Stimulated activated CD4-positive, alpha-beta T cell treated with anti-CD3 and anti-CD28 coated beads, Interleukin-1b, Interleukin-23, amount 100 ng/mL, for 24 hours (primary cell): ENCODE results near the gene PHYKPL.

Experiments used
- DNase-seq, 4 experiments: peaks; one replicate each; pipeline ENCODE4 v3.0.0-alpha.2; 2020; ENCODE audit warnings: low read depth in 4 of 4, low spot score in 1 of 4

PHYKPL gene

GRCh38 chr5:178232124-178232919 is at the start of gene PHYKPL:
PHYKPL (minus strand) TSS chr5:178232802; CDS start chr5:178232550, 252 bp downstream.
- peak; percentile 36 to 67 (median 51) for DNase-seq

GRCh38 chr5:178282391-178282790 is 49.8 kb upstream of the PHYKPL start:
- DNase-seq: no peak

- DNase-seq: no peak
Observed at GRCh38 chr5:178281331-178281730, 48.7 kb upstream of the PHYKPL start.

GRCh38 chr5:178280631-178281030 is 48.0 kb upstream of the PHYKPL start:
- no peak for DNase-seq

- DNase-seq: peak; percentile 15 to 46 (median 32)
Observed at GRCh38 chr5:178279723-178280438, 47.3 kb upstream of the PHYKPL start.

- DNase-seq: no peak
Observed at GRCh38 chr5:178279026-178279722, 46.6 kb upstream of the PHYKPL start.

GRCh38 chr5:178278358-178279023 is 45.9 kb upstream of the PHYKPL start:
- DNase-seq: no peak

- DNase-seq: no peak
Observed at GRCh38 chr5:178277866-178278265, 45.3 kb upstream of the PHYKPL start.

GRCh38 chr5:178277346-178277745 is 44.7 kb upstream of the PHYKPL start:
- no peak for DNase-seq

GRCh38 chr5:178274781-178275537 is 42.4 kb upstream of the PHYKPL start:
- no peak for DNase-seq

GRCh38 chr5:178273665-178274541 is 41.3 kb upstream of the PHYKPL start:
- no peak for DNase-seq

GRCh38 chr5:178273041-178273440 is 40.4 kb upstream of the PHYKPL start:
- DNase-seq: no peak

GRCh38 chr5:178272591-178272990 is 40.0 kb upstream of the PHYKPL start:
- no peak for DNase-seq

- DNase-seq: no peak
Observed at GRCh38 chr5:178271726-178272479, 39.3 kb upstream of the PHYKPL start.

- DNase-seq: no peak
Observed at GRCh38 chr5:178271231-178271630, 38.6 kb upstream of the PHYKPL start.

- DNase-seq: no peak
Observed at GRCh38 chr5:178269499-178269898, 36.9 kb upstream of the PHYKPL start.

GRCh38 chr5:178267876-178268275 is 35.3 kb upstream of the PHYKPL start:
- DNase-seq: no peak

- no peak for DNase-seq
Observed at GRCh38 chr5:178267245-178267644, 34.6 kb upstream of the PHYKPL start.

GRCh38 chr5:178266581-178266980 is 34.0 kb upstream of the PHYKPL start:
- DNase-seq: no peak
